SH-SY5Y (cell line): Measurements from ENCODE around the gene HMGA1.

Experiments used
- GATA2 ChIP-seq: IDR thresholded peaks from 2 replicates; pipeline ENCODE4 v1.6.1; 2011; ENCODE audit warnings: mild to moderate bottlenecking, low read depth, low read length
- GATA3 ChIP-seq: IDR thresholded peaks from 2 replicates; pipeline ENCODE4 v1.6.1; 2011; ENCODE audit warnings: low read depth, mild to moderate bottlenecking, low read length, moderate library complexity

DNA sequence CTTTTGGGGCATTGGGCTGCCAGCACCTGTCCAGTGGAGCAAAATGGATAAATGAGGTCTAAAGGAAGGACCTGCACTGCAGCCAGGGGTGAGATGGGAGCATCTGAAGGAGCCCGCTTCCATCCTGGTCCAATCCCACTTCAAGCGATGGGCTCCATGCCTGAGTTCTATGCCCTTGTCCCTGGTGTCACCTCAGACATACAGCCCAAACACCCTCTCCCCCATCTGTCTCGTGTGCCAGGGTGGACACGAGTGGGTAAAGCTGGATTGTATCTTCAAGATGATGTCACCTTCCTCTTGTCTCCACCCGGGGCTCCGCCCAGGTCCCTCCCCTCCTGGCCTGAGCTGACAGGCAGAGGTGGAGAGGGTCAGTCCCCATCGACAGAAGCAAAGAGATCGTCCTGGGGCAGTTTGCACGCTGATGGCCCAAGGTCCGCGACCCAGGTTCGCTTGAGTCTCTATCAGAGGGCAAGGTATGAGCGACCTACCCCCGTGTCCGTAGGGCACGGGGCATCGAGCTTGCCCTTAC lies 11.6 kb downstream of the HMGA1 start:
- TF ChIP-seq GATA2 (no peak), GATA3 (no peak)
